WTC11 (cell line): ENCODE results near the gene HMGCS2. TPM values are rescaled to one million over a fixed set of nuclear protein-coding genes. Genes with fewer than 3 reads are reported as not detected.

Experiments
- ATAC-seq: fragments of 200-7000 bp; cut with Tn5 transposase; 2 replicates; pipeline ENCODE4 v1.10.0; 2021; ENCODE audit warnings: mild to moderate bottlenecking, moderate library complexity
- CTCF ChIA-PET: fragments of 300-600 bp; sonication (Branson Sonifier 250); formaldehyde crosslinking; loops from one replicate; lab custom pipeline; 2021; ENCODE audit warnings: antibody characterized with exemption; lab: Charles Lee
- POLR2A ChIA-PET: fragments of 350-600 bp; sonication (Branson Sonifier 250); formaldehyde crosslinking; loops from one replicate; lab custom pipeline; 2021; ENCODE audit warnings: antibody characterized with exemption; lab: Charles Lee
- DNase-seq: peaks from one replicate; pipeline ENCODE4 v3.0.0; 2021; ENCODE audit warnings: low spot score
- H3K27ac Mint-ChIP-seq: 2 replicates; pipeline ENCODE4 v1.8.0; 2021; ENCODE audit warnings: mixed read lengths
- H3K27me3 Mint-ChIP-seq: 2 replicates; pipeline ENCODE4 v1.8.0; 2021; ENCODE audit warnings: low read depth, mild to moderate bottlenecking, moderate library complexity, mixed read lengths
- H3K36me3 Mint-ChIP-seq: 2 replicates; pipeline ENCODE4 v1.8.0; 2021; ENCODE audit warnings: mixed read lengths
- H3K4me1 Mint-ChIP-seq: 2 replicates; pipeline ENCODE4 v1.8.0; 2022; ENCODE audit warnings: mixed read lengths
- H3K4me3 Mint-ChIP-seq: 2 replicates; pipeline ENCODE4 v1.8.0; 2021; ENCODE audit warnings: mild to moderate bottlenecking, moderate library complexity, mixed read lengths
- H3K9me3 Mint-ChIP-seq: 2 replicates; pipeline ENCODE4 v1.8.0; 2021; ENCODE audit warnings: mixed read lengths
- EMX1 ChIP-seq: fragments of 250-450 bp; sonication (Bioruptor Pico); IDR thresholded peaks from 2 replicates; pipeline ENCODE4 v1.8.0; 2021; ENCODE audit warnings: mild to moderate bottlenecking
- FOXP1 ChIP-seq: sonication (generic); formaldehyde crosslinking; IDR thresholded peaks from 2 replicates; pipeline ENCODE4 v1.8.0; 2022; ENCODE audit warnings: missing genetic modification reagents, mild to moderate bottlenecking, moderate library complexity, borderline replicate concordance
- HMGA2 ChIP-seq: fragments of 250-450 bp; sonication (Bioruptor Pico); IDR thresholded peaks from 2 replicates; pipeline ENCODE4 v1.4.0; 2021; ENCODE audit warnings: mild to moderate bottlenecking, moderate library complexity
- NFATC4 ChIP-seq: fragments of 250-450 bp; sonication (Bioruptor Pico); IDR thresholded peaks from 2 replicates; pipeline ENCODE4 v1.9.0; 2021; ENCODE audit warnings: mild to moderate bottlenecking
- NR3C1 ChIP-seq: sonication (generic); formaldehyde crosslinking; conservative IDR thresholded peaks from 2 replicates; pipeline ENCODE4 v1.8.1; 2023; ENCODE audit warnings: low read depth, mild to moderate bottlenecking, missing genetic modification reagents
- PRRX2 ChIP-seq: fragments of 250-450 bp; sonication (Bioruptor Pico); IDR thresholded peaks from 2 replicates; pipeline ENCODE4 v1.8.0; 2021; ENCODE audit warnings: mild to moderate bottlenecking
- RORB ChIP-seq: fragments of 250-450 bp; sonication (Bioruptor Pico); IDR thresholded peaks from 2 replicates; pipeline ENCODE4 v1.9.0; 2021; ENCODE audit warnings: mild to moderate bottlenecking
- SP1 ChIP-seq: sonication (generic); formaldehyde crosslinking; conservative IDR thresholded peaks from 2 replicates; pipeline ENCODE4 v1.8.1; 2022; ENCODE audit warnings: missing genetic modification reagents
- TP53 ChIP-seq: sonication (generic); formaldehyde crosslinking; IDR thresholded peaks from 2 replicates; pipeline ENCODE4 v1.8.1; 2023; ENCODE audit warnings: mild to moderate bottlenecking, missing genetic modification reagents
- ZNF219 ChIP-seq: sonication (generic); formaldehyde crosslinking; IDR thresholded peaks from 2 replicates; pipeline ENCODE4 v1.8.0; 2023; ENCODE audit warnings: missing genetic modification reagents, mild to moderate bottlenecking, borderline replicate concordance
- ZNF396 ChIP-seq: fragments of 250-450 bp; sonication (Bioruptor Pico); IDR thresholded peaks from 2 replicates; pipeline ENCODE4 v1.8.0; 2021; ENCODE audit warnings: mild to moderate bottlenecking, moderate library complexity, borderline replicate concordance
- ZNF416 ChIP-seq: fragments of 250-450 bp; sonication (Bioruptor Pico); IDR thresholded peaks from 2 replicates; pipeline ENCODE4 v1.9.0; 2021; ENCODE audit warnings: mild to moderate bottlenecking, inconsistent platforms
- total RNA-seq: library from RNA; stranded (reverse); gene quantifications from 3 replicates; pipeline ENCODE4 v1.2.3, GENCODE V29; 2021
- TF ChIP-seq, protein P1 (sequence below): sonication (generic); formaldehyde crosslinking; IDR thresholded peaks from 2 replicates; pipeline ENCODE4 v1.8.0; 2022; ENCODE audit warnings: mild to moderate bottlenecking, missing genetic modification reagents
- TF ChIP-seq, protein P2 (sequence below): fragments of 250-450 bp; sonication (Bioruptor Pico); IDR thresholded peaks from 2 replicates; pipeline ENCODE4 v1.9.0; 2021; ENCODE audit warnings: moderate library complexity, mild to moderate bottlenecking, inconsistent platforms, borderline replicate concordance
- TF ChIP-seq, protein P3 (sequence below): sonication (generic); formaldehyde crosslinking; IDR thresholded peaks from 2 replicates; pipeline ENCODE4 v1.8.1; 2023; ENCODE audit warnings: mild to moderate bottlenecking, missing genetic modification reagents
- TF ChIP-seq, protein P4 (sequence below): sonication (generic); formaldehyde crosslinking; IDR thresholded peaks from 2 replicates; pipeline ENCODE4 v1.8.0; 2023; ENCODE audit warnings: missing genetic modification reagents
- TF ChIP-seq, protein P5 (sequence below): fragments of 250-450 bp; sonication (Bioruptor Pico); conservative IDR thresholded peaks from 2 replicates; pipeline ENCODE4 v1.9.0; 2021; ENCODE audit warnings: mild to moderate bottlenecking
- TF ChIP-seq, protein P6 (sequence below): fragments of 250-450 bp; sonication (Bioruptor Pico); IDR thresholded peaks from 2 replicates; pipeline ENCODE4 v1.9.0; 2021; ENCODE audit warnings: mild to moderate bottlenecking
- TF ChIP-seq, protein P7 (sequence below): sonication (generic); formaldehyde crosslinking; IDR thresholded peaks from 2 replicates; pipeline ENCODE4 v1.8.1; 2022; ENCODE audit warnings: mild to moderate bottlenecking, missing genetic modification reagents, moderate library complexity, borderline replicate concordance
- TF ChIP-seq, protein P8 (sequence below): fragments of 250-450 bp; sonication (Bioruptor Pico); IDR thresholded peaks from 2 replicates; pipeline ENCODE4 v1.8.0; 2021; ENCODE audit warnings: mild to moderate bottlenecking
- TF ChIP-seq, protein P9 (sequence below): sonication (generic); formaldehyde crosslinking; IDR thresholded peaks from 2 replicates; pipeline ENCODE4 v1.8.0; 2022; ENCODE audit warnings: missing genetic modification reagents
- TF ChIP-seq, protein P10 (sequence below): fragments of 200-600 bp; IDR thresholded peaks from 2 replicates; pipeline ENCODE4 v1.8.0; 2022; ENCODE audit warnings: antibody characterized with exemption

HMGCS2 gene
- total RNA-seq, 1 experiment from 2014 or later, result 0.24 TPM

DNA sequence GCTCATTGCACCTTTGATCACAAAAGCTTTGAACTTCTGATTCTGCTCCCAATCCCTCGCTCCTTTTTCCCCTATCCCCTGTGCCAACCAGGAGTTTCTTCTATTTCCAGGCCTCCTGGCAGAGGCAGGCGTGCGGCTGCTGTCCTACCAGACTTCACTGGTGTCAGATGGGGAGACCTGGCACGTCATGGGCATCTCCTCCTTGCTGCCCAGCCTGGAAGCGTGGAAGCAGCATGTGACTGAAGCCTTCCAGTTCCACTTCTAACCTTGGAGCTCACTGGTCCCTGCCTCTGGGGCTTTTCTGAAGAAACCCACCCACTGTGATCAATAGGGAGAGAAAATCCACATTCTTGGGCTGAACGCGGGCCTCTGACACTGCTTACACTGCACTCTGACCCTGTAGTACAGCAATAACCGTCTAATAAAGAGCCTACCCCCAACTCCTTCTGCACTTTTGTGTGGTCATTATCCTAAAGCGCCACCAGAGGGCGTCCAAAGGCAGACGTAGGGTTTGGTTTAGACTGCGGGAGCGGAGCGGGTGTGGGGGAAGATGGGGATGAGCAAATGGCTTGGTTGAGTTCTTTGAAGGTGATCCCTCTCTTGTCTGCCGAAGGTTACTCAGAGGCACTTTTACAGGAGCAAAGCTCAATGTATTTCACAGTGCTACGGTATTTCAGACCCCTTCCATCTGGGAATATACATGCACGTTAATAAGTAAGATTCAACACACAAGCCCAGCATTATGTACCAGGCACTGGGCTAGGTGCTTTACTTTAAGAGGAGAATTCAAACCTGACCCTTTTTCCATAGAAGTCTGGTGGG, 24.7 kb downstream of the HMGCS2 start:
- TF ChIP-seq, protein P1, sequence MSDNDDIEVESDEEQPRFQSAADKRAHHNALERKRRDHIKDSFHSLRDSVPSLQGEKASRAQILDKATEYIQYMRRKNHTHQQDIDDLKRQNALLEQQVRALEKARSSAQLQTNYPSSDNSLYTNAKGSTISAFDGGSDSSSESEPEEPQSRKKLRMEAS (CRISPR knock-in tag), result 0 out of 2 replicates have a peak, but pooled peaks have one; percentile 41
- TF ChIP-seq, protein P2, sequence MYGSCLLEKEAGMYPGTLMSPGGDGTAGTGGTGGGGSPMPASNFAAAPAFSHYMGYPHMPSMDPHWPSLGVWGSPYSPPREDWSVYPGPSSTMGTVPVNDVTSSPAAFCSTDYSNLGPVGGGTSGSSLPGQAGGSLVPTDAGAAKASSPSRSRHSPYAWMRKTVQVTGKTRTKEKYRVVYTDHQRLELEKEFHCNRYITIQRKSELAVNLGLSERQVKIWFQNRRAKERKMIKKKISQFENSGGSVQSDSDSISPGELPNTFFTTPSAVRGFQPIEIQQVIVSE (CRISPR knock-in tag), result no peak
- TF ChIP-seq ZNF416 (CRISPR knock-in tag), result 0 out of 2 replicates have a peak, but pooled peaks have one; percentile 49
- no peak for TF ChIP-seq HMGA2 (CRISPR knock-in tag)
- TF ChIP-seq, protein P3, sequence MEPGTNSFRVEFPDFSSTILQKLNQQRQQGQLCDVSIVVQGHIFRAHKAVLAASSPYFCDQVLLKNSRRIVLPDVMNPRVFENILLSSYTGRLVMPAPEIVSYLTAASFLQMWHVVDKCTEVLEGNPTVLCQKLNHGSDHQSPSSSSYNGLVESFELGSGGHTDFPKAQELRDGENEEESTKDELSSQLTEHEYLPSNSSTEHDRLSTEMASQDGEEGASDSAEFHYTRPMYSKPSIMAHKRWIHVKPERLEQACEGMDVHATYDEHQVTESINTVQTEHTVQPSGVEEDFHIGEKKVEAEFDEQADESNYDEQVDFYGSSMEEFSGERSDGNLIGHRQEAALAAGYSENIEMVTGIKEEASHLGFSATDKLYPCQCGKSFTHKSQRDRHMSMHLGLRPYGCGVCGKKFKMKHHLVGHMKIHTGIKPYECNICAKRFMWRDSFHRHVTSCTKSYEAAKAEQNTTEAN (CRISPR knock-in tag), result no peak
- TF ChIP-seq, protein P4, sequence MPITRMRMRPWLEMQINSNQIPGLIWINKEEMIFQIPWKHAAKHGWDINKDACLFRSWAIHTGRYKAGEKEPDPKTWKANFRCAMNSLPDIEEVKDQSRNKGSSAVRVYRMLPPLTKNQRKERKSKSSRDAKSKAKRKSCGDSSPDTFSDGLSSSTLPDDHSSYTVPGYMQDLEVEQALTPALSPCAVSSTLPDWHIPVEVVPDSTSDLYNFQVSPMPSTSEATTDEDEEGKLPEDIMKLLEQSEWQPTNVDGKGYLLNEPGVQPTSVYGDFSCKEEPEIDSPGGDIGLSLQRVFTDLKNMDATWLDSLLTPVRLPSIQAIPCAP (CRISPR knock-in tag), result no peak
- TF ChIP-seq RORB (CRISPR knock-in tag), result no peak
- no peak for TF ChIP-seq SP1
- TF ChIP-seq, protein P5, sequence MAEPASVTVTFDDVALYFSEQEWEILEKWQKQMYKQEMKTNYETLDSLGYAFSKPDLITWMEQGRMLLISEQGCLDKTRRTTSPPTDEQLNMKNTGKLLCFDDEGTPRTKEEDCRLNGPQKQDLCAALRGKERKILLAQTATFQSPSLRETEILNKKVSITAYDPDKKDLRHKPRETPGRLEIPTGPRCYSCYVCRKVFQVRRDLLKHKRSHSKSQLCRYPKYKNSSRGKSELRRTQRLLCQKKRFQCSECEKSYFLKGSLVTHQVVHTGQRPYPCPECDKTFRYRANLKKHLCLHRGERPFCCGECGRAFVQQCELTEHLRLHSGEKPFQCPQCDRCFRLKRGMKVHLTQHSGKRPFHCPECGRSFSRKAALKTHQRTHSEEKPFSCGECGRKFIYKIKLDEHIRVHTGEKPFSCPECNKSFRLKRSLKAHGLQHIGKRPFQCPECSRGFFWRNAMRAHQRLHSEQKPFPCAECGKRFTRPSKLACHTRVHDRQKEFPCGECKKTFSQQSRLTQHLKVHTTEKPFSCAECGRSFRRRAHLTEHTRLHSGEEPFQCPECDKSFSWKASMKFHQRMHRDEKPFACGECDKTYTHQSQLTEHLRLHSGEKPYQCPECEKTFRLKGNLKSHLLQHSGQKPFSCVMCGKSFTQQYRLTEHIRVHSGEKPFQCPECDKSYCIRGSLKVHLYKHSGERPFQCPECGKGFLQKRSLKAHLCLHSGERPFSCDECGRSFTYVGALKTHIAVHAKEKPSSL, result no peak
- no peak for TF ChIP-seq ZNF219 (CRISPR knock-in tag)
- peak; percentile 70 for TF ChIP-seq NFATC4
- TF ChIP-seq, protein P6, sequence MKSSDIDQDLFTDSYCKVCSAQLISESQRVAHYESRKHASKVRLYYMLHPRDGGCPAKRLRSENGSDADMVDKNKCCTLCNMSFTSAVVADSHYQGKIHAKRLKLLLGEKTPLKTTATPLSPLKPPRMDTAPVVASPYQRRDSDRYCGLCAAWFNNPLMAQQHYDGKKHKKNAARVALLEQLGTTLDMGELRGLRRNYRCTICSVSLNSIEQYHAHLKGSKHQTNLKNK (CRISPR knock-in tag), result no peak
- TF ChIP-seq, protein P7, sequence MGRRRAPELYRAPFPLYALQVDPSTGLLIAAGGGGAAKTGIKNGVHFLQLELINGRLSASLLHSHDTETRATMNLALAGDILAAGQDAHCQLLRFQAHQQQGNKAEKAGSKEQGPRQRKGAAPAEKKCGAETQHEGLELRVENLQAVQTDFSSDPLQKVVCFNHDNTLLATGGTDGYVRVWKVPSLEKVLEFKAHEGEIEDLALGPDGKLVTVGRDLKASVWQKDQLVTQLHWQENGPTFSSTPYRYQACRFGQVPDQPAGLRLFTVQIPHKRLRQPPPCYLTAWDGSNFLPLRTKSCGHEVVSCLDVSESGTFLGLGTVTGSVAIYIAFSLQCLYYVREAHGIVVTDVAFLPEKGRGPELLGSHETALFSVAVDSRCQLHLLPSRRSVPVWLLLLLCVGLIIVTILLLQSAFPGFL (CRISPR knock-in tag), result no peak
- TF ChIP-seq, protein P8, sequence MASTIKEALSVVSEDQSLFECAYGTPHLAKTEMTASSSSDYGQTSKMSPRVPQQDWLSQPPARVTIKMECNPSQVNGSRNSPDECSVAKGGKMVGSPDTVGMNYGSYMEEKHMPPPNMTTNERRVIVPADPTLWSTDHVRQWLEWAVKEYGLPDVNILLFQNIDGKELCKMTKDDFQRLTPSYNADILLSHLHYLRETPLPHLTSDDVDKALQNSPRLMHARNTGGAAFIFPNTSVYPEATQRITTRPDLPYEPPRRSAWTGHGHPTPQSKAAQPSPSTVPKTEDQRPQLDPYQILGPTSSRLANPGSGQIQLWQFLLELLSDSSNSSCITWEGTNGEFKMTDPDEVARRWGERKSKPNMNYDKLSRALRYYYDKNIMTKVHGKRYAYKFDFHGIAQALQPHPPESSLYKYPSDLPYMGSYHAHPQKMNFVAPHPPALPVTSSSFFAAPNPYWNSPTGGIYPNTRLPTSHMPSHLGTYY (CRISPR knock-in tag), result peak; percentile 16; the same call in 1 of the 2 replicates
- TF ChIP-seq ZNF396 (CRISPR knock-in tag), result no peak
- TF ChIP-seq, protein P9, sequence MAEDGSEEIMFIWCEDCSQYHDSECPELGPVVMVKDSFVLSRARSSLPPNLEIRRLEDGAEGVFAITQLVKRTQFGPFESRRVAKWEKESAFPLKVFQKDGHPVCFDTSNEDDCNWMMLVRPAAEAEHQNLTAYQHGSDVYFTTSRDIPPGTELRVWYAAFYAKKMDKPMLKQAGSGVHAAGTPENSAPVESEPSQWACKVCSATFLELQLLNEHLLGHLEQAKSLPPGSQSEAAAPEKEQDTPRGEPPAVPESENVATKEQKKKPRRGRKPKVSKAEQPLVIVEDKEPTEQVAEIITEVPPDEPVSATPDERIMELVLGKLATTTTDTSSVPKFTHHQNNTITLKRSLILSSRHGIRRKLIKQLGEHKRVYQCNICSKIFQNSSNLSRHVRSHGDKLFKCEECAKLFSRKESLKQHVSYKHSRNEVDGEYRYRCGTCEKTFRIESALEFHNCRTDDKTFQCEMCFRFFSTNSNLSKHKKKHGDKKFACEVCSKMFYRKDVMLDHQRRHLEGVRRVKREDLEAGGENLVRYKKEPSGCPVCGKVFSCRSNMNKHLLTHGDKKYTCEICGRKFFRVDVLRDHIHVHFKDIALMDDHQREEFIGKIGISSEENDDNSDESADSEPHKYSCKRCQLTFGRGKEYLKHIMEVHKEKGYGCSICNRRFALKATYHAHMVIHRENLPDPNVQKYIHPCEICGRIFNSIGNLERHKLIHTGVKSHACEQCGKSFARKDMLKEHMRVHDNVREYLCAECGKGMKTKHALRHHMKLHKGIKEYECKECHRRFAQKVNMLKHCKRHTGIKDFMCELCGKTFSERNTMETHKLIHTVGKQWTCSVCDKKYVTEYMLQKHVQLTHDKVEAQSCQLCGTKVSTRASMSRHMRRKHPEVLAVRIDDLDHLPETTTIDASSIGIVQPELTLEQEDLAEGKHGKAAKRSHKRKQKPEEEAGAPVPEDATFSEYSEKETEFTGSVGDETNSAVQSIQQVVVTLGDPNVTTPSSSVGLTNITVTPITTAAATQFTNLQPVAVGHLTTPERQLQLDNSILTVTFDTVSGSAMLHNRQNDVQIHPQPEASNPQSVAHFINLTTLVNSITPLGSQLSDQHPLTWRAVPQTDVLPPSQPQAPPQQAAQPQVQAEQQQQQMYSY (CRISPR knock-in tag), result no peak
- TF ChIP-seq NR3C1 (CRISPR knock-in tag), result no peak
- no peak for TF ChIP-seq FOXP1 (CRISPR knock-in tag)
- no peak; the same call in 1 of the 2 replicates for TF ChIP-seq EMX1 (CRISPR knock-in tag)
- TF ChIP-seq, protein P10, sequence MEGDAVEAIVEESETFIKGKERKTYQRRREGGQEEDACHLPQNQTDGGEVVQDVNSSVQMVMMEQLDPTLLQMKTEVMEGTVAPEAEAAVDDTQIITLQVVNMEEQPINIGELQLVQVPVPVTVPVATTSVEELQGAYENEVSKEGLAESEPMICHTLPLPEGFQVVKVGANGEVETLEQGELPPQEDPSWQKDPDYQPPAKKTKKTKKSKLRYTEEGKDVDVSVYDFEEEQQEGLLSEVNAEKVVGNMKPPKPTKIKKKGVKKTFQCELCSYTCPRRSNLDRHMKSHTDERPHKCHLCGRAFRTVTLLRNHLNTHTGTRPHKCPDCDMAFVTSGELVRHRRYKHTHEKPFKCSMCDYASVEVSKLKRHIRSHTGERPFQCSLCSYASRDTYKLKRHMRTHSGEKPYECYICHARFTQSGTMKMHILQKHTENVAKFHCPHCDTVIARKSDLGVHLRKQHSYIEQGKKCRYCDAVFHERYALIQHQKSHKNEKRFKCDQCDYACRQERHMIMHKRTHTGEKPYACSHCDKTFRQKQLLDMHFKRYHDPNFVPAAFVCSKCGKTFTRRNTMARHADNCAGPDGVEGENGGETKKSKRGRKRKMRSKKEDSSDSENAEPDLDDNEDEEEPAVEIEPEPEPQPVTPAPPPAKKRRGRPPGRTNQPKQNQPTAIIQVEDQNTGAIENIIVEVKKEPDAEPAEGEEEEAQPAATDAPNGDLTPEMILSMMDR, result peak; percentile 83
- no peak for TF ChIP-seq TP53 (CRISPR knock-in tag)
- TF ChIP-seq PRRX2 (CRISPR knock-in tag), result 0 out of 2 replicates have a peak, but pooled peaks have one; percentile 83
- ATAC-seq (peak; percentile 78), DNase-seq (peak; percentile 71)
- POLR2A ChIA-PET, result interaction anchor here (0.7 to 1.6 kb wide), 4 partner anchors 13 to 128 kb away, joined by 3 to 4 read pairs (median 4); no protein-coding TSS in a partner anchor
- no peaks in the 10 kb centered on the region for H3K9me3 Mint-ChIP-seq
- no peaks in the 10 kb centered on the region for H3K27me3 Mint-ChIP-seq
- H3K4me3 Mint-ChIP-seq, result no peak overlapping the region
- CTCF ChIA-PET, result interaction anchor here (0.6 to 3.2 kb wide), 22 partner anchors 8 to 152 kb away, joined by 3 to 14 read pairs (median 3); partner anchors contain the start of genes ADAM30 and ZNF697
- peak overlapping the region; percentile 91 for H3K27ac Mint-ChIP-seq
- peaks cover 38% of the 10 kb centered on the region for H3K36me3 Mint-ChIP-seq
- H3K4me1 Mint-ChIP-seq, result peaks cover 32% of the 10 kb centered on the region
